A549 (cell line): ENCODE results near the gene ITGAL. TPM values are rescaled to one million over a fixed set of nuclear protein-coding genes. Genes with fewer than 3 reads are reported as not detected.

Experiments
- ATAC-seq, 2 experiments: fragments of 200-7000 bp in 1 of 2; fragments of >200 bp in 1 of 2; cut with Nextera tagmentation in 1 of 2; cut with Tn5 transposase in 1 of 2; 3 replicates each; pipeline versions ENCODE4 v1.8.0 to v1.9.1; 2018 to 2020; ENCODE audit warnings: mild to moderate bottlenecking in 1 of 2, moderate library complexity in 1 of 2
- CTCF ChIA-PET: fragments of 300-600 bp; sonication (Branson Sonifier 250); formaldehyde crosslinking; extraction: SDS; loops from one replicate; lab custom pipeline; 2021; ENCODE audit warnings: antibody characterized with exemption, inconsistent platforms; lab: Yijun Ruan, JAX
- POLR2A ChIA-PET: fragments of 350-600 bp; formaldehyde crosslinking; extraction: SDS; loops from one replicate; lab custom pipeline; 2021; ENCODE audit warnings: antibody characterized with exemption, inconsistent platforms; lab: Yijun Ruan, JAX
- DNase-seq, 2 experiments: peaks; one replicate each; pipeline versions ENCODE4 v3.0.0 to v3.0.0-alpha.2; 2011 to 2016; ENCODE audit warnings: low read depth in 1 of 2, low spot score in 1 of 2
- FAIRE-seq: peaks from 2 replicates; lab custom pipeline; 2011; peaks lifted over from hg19 to GRCh38; lab: Jason Lieb, UNC
- H3K27ac ChIP-seq, 2 experiments: fragments of >200 bp; sonication (Bioruptor Twin); formaldehyde crosslinking; 3 replicates each; pipeline ENCODE4 v1.5.1; 2016 to 2017
- H3K4me1 ChIP-seq: fragments of >200 bp; sonication (Bioruptor Twin); formaldehyde crosslinking; 3 replicates; pipeline ENCODE4 v1.6.1; 2016
- H3K4me2 ChIP-seq: fragments of >200 bp; sonication (Bioruptor Twin); formaldehyde crosslinking; 3 replicates; pipeline ENCODE4 v1.6.1; 2016
- H3K4me3 ChIP-seq: fragments of >200 bp; sonication (Bioruptor Twin); formaldehyde crosslinking; 3 replicates; pipeline ENCODE4 v1.5.1; 2016
- H3K9me3 ChIP-seq: fragments of >200 bp; sonication (Bioruptor Twin); formaldehyde crosslinking; 3 replicates; pipeline ENCODE4 v1.6.1; 2016
- ATOH8 ChIP-seq: fragments of 250-450 bp; sonication (Bioruptor Pico); IDR thresholded peaks from 2 replicates; pipeline ENCODE4 v1.5.0; 2020; ENCODE audit warnings: low read depth, mild to moderate bottlenecking, moderate library complexity
- BHLHE40 ChIP-seq: IDR thresholded peaks from 2 replicates; pipeline ENCODE4 v1.6.1; 2012; ENCODE audit warnings: low read depth, low read length, inconsistent platforms
- CBX2 ChIP-seq: fragments of 200-600 bp; sonication (generic); IDR thresholded peaks from 2 replicates; pipeline ENCODE4 v1.6.1; 2016; ENCODE audit warnings: low read depth, mild to moderate bottlenecking, borderline replicate concordance
- CBX8 ChIP-seq: fragments of 200-600 bp; sonication (generic); IDR thresholded peaks from 2 replicates; pipeline ENCODE4 v1.6.1; 2016
- E2F6 ChIP-seq: IDR thresholded peaks from 2 replicates; pipeline ENCODE4 v1.6.1; 2012; ENCODE audit warnings: low read depth, borderline replicate concordance
- EHMT2 ChIP-seq: fragments of 200-600 bp; sonication (generic); IDR thresholded peaks from 2 replicates; pipeline ENCODE4 v1.6.1; 2016; ENCODE audit warnings: antibody characterized with exemption, low read depth, mild to moderate bottlenecking, moderate library complexity
- EP300 ChIP-seq, 2 experiments: fragments of >200 bp; sonication (Bioruptor Twin); formaldehyde crosslinking; IDR thresholded peaks; 2 replicates in 1 of 2; 3 replicates in 1 of 2; pipeline ENCODE4 v1.6.1; 2016 to 2017
- ESRRA ChIP-seq: fragments of 150-350 bp; IDR thresholded peaks from 2 replicates; pipeline ENCODE4 v1.6.1; 2014; ENCODE audit warnings: mild to moderate bottlenecking, low read length, borderline replicate concordance
- FOSL2 ChIP-seq, 2 experiments: fragments of 450-650 bp in 1 of 2; fragments of >200 bp in 1 of 2; sonication (Bioruptor Twin) in 1 of 2; formaldehyde crosslinking; IDR thresholded peaks; 2 replicates each; pipeline versions ENCODE4 v1.5.0 to v1.6.1; 2016 to 2020; ENCODE audit warnings: mild to moderate bottlenecking in 1 of 2, moderate library complexity in 1 of 2
- HDAC2 ChIP-seq: fragments of 200-600 bp; sonication (generic); IDR thresholded peaks from 2 replicates; pipeline ENCODE4 v1.6.1; 2016
- HEYL ChIP-seq: fragments of 250-450 bp; sonication (Bioruptor Pico); IDR thresholded peaks from 2 replicates; pipeline ENCODE4 v1.8.0; 2021; ENCODE audit warnings: mild to moderate bottlenecking, moderate library complexity
- HOXA7 ChIP-seq: fragments of 250-450 bp; sonication (Bioruptor Pico); IDR thresholded peaks from 2 replicates; pipeline ENCODE4 v1.5.0; 2020; ENCODE audit warnings: mild to moderate bottlenecking, moderate library complexity
- HOXB5 ChIP-seq: fragments of 250-450 bp; sonication (Bioruptor Pico); IDR thresholded peaks from 2 replicates; pipeline ENCODE4 v1.5.0; 2020; ENCODE audit warnings: mild to moderate bottlenecking, moderate library complexity
- KDM5A ChIP-seq: fragments of 200-600 bp; sonication (generic); IDR thresholded peaks from 2 replicates; pipeline ENCODE4 v1.6.1; 2016; ENCODE audit warnings: antibody characterized with exemption, mild to moderate bottlenecking
- MAFK ChIP-seq: fragments of 450-650 bp; IDR thresholded peaks from 2 replicates; pipeline ENCODE4 v1.6.1; 2014; ENCODE audit not compliant: partially characterized antibody
- NFE2L2 ChIP-seq: fragments of 150-350 bp; conservative IDR thresholded peaks from 2 replicates; pipeline ENCODE4 v1.6.1; 2014; ENCODE audit warnings: low read length
- NPAS2 ChIP-seq: fragments of 250-450 bp; sonication (Bioruptor Pico); IDR thresholded peaks from 2 replicates; pipeline ENCODE4 v1.8.0; 2022; ENCODE audit warnings: mild to moderate bottlenecking, moderate library complexity, borderline replicate concordance
- PBX3 ChIP-seq: IDR thresholded peaks from 2 replicates; pipeline ENCODE4 v1.6.1; 2012
- POLR2A ChIP-seq: IDR thresholded peaks from 2 replicates; pipeline ENCODE4 v1.6.1; 2012; ENCODE audit warnings: mild to moderate bottlenecking, low read length
- POLR2AphosphoS2 ChIP-seq: conservative IDR thresholded peaks from 2 replicates; pipeline ENCODE4 v1.6.1; 2012; ENCODE audit warnings: low read length, improper control_type of control experiment, inconsistent platforms
- RARB ChIP-seq: fragments of 250-450 bp; sonication (Bioruptor Pico); IDR thresholded peaks from 2 replicates; pipeline ENCODE4 v1.8.0; 2021; ENCODE audit warnings: mild to moderate bottlenecking, moderate library complexity
- RFX5 ChIP-seq: fragments of 450-650 bp; IDR thresholded peaks from 2 replicates; pipeline ENCODE4 v1.7.1; 2014; ENCODE audit warnings: antibody characterized with exemption, mild to moderate bottlenecking, moderate library complexity
- TP53 ChIP-seq: fragments of 250-450 bp; sonication (Bioruptor Pico); IDR thresholded peaks from 2 replicates; pipeline ENCODE4 v1.5.0; 2021; ENCODE audit warnings: mild to moderate bottlenecking, moderate library complexity
- USF2 ChIP-seq: fragments of 450-650 bp; IDR thresholded peaks from 2 replicates; pipeline ENCODE4 v1.6.1; 2014; ENCODE audit warnings: antibody characterized with exemption
- WGBS: methylation state at CpG from one replicate; pipeline ENCODE4 v1.1.6; 2017; ENCODE audit errors: missing lambda C conversion rate; 5-methylcytosine and 5-hydroxymethylcytosine counted together
- polyA plus RNA-seq, 4 experiments: library from polyadenylated mRNA; depleted of rRNA in 3 of 4; stranded (reverse); fragments of >200 nt; fragmentation: RNase III in 1 of 4; extraction: RNeasy Plus Mini Kit Qiagen cat#74134 plus additional on column Dnase treatment in 1 of 4; gene quantifications; 2 replicates in 3 of 4; 3 replicates in 1 of 4; pipeline ENCODE4 v1.2.3, GENCODE V29; 2011 to 2017
- TF ChIP-seq, protein P1 (sequence below): fragments of 250-450 bp; sonication (Bioruptor Pico); IDR thresholded peaks from 2 replicates; pipeline ENCODE4 v1.5.0; 2021; ENCODE audit warnings: mild to moderate bottlenecking, moderate library complexity, borderline replicate concordance
- TF ChIP-seq, protein P2 (sequence below): fragments of >200 bp; sonication (Bioruptor Twin); formaldehyde crosslinking; IDR thresholded peaks from 2 replicates; pipeline ENCODE4 v1.6.1; 2016

Gene ITGAL
- polyA plus RNA-seq, 2 of the 4 experiments (the other 2 are of a cell fraction), result 0.17 to 0.94 TPM

- CTCF ChIA-PET, result interaction anchor here (2.3 to 3.0 kb wide), 2 partner anchors 18 to 76 kb away, joined by 5 to 10 read pairs; no protein-coding TSS in a partner anchor
- POLR2A ChIA-PET, result no interaction called here
Measured at GRCh38 chr16:30552956-30553355, 80.4 kb downstream of the ITGAL start.

DNA sequence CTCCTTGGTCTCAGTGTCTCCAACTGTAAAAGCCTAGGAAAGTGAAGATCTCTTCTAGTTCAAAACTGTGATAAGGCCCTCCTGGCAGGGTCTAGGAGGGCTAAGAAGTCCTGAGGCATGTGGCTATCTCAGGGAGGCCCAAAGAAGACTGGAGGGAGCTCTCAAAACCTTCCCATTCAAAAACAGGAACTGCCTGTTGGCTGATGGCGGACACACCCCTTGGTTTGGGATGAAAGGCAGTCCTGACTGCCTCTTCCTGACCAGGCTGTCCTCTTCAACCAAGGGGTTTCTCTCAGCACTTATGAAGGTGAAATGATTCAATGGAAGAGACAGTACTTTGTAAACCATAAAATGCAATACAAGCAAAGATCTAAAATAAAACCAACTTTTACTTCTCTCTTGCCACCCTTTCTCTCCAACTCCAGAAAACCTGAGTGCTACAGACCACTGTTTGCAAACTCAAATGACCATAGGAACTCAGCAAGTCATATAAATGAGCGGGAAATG, 80.9 kb downstream of the ITGAL start:
- Histone ChIP-seq H3K9me3 (no peaks in the 10 kb centered on the region), H3K27ac (no peak overlapping the region), H3K4me1 (peaks cover 15% of the 10 kb centered on the region), H3K4me2 (no peak overlapping the region), H3K4me3 (no peak overlapping the region)
- TF ChIP-seq, protein P1, sequence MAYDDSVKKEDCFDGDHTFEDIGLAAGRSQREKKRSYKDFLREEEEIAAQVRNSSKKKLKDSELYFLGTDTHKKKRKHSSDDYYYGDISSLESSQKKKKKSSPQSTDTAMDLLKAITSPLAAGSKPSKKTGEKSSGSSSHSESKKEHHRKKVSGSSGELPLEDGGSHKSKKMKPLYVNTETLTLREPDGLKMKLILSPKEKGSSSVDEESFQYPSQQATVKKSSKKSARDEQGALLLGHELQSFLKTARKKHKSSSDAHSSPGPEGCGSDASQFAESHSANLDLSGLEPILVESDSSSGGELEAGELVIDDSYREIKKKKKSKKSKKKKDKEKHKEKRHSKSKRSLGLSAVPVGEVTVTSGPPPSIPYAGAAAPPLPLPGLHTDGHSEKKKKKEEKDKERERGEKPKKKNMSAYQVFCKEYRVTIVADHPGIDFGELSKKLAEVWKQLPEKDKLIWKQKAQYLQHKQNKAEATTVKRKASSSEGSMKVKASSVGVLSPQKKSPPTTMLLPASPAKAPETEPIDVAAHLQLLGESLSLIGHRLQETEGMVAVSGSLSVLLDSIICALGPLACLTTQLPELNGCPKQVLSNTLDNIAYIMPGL (CRISPR knock-in tag), result no peak
- TF ChIP-seq CBX2, result no peak
- TF ChIP-seq BHLHE40, result no peak
- no peak for TF ChIP-seq POLR2AphosphoS2
- TF ChIP-seq HDAC2, result no peak
- no peak for TF ChIP-seq NPAS2 (CRISPR knock-in tag)
- TF ChIP-seq USF2, result no peak
- TF ChIP-seq EHMT2, result no peak
- TF ChIP-seq HOXB5 (CRISPR knock-in tag), result no peak
- TF ChIP-seq RFX5, result no peak
- TF ChIP-seq EP300 (IDR thresholded peaks at IDR 0.05), result no peak
- TF ChIP-seq E2F6, result no peak
- TF ChIP-seq NFE2L2, result no peak
- no peak for TF ChIP-seq CBX8
- no peak for TF ChIP-seq TP53 (CRISPR knock-in tag)
- DNase-seq (no peak), FAIRE-seq (no peak), ATAC-seq (no peak)
- CTCF ChIA-PET, result interaction anchor here (1.9 to 3.0 kb wide), 3 partner anchors 17 to 76 kb away, joined by 5 to 10 read pairs (median 8); no protein-coding TSS in a partner anchor
- WGBS, result 93% methylated on average over 2 of the region's 2 CpGs
- POLR2A ChIA-PET, result no interaction called here

More at GRCh38 chr16:30552956-30553355, 80.4 kb downstream of the ITGAL start:
- no peak for TF ChIP-seq EHMT2
- TF ChIP-seq NFE2L2, result no peak
- no peak for TF ChIP-seq POLR2A
- TF ChIP-seq, protein P1 (CRISPR knock-in tag), result no peak
- no peak for TF ChIP-seq EP300 (IDR thresholded peaks at IDR 0.05)
- TF ChIP-seq HOXA7 (CRISPR knock-in tag), result no peak
- no peak for TF ChIP-seq KDM5A
- TF ChIP-seq MAFK, result no peak
- TF ChIP-seq RARB (CRISPR knock-in tag), result no peak
- no peak for TF ChIP-seq ESRRA
- no peak for TF ChIP-seq FOSL2 (IDR thresholded peaks at IDR 0.05)
- no peak for TF ChIP-seq FOSL2 (CRISPR knock-in tag; IDR thresholded peaks at IDR 0.05)
- TF ChIP-seq HDAC2, result no peak
- TF ChIP-seq TP53 (CRISPR knock-in tag), result no peak
- no peak for TF ChIP-seq ATOH8 (CRISPR knock-in tag)
- TF ChIP-seq HEYL (CRISPR knock-in tag), result no peak
- TF ChIP-seq, protein P2, sequence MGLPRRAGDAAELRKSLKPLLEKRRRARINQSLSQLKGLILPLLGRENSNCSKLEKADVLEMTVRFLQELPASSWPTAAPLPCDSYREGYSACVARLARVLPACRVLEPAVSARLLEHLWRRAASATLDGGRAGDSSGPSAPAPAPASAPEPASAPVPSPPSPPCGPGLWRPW, result no peak
- no peak for TF ChIP-seq PBX3
- ATAC-seq (no peak), DNase-seq (no peak), FAIRE-seq (no peak)
- Histone ChIP-seq H3K4me3 (no peak overlapping the region), H3K4me2 (no peak overlapping the region), H3K9me3 (no peaks in the 10 kb centered on the region), H3K27ac (no peak overlapping the region), H3K4me1 (peaks cover 15% of the 10 kb centered on the region)
- WGBS, result 92% methylated on average over 4 of the region's 4 CpGs
